Activated CD8-positive, alpha-beta T cell treated with anti-CD3 and anti-CD28 coated beads, Interleukin-2, amount 10 ng/mL, durations not matched to agents 7 days and 5 days (primary cell): Measurements from ENCODE around the gene POLR2C. TPM values are rescaled to one million over a fixed set of nuclear protein-coding genes. Genes with fewer than 3 reads are reported as not detected.
"Not testable (repeated sequence)": the region's sequence is repeated elsewhere in the genome, so short reads cannot be mapped to it uniquely, and the experiment has no call there.

ENCODE experiments used
- ATAC-seq: fragments of 150-1000 bp; cut with Tn5 transposase; one replicate; pipeline ENCODE4 v1.10.0; 2021; ENCODE audit warnings: moderate library complexity
- CTCF ChIA-PET: fragments of 350-600 bp; sonication (Branson Sonifier 250); formaldehyde crosslinking; loops from one replicate; lab custom pipeline; 2021; ENCODE audit warnings: antibody characterized with exemption; lab: Charles Lee
- POLR2A ChIA-PET: fragments of 350-600 bp; sonication (Branson Sonifier 250); formaldehyde crosslinking; loops from one replicate; lab custom pipeline; 2021; ENCODE audit warnings: antibody characterized with exemption; lab: Charles Lee
- DNase-seq: peaks from one replicate; pipeline ENCODE4 v3.0.0-alpha.2; 2020
- H3K27ac Mint-ChIP-seq: one replicate; pipeline ENCODE4 v1.8.0; 2021; ENCODE audit warnings: mild to moderate bottlenecking, mixed read lengths
- H3K27me3 Mint-ChIP-seq: one replicate; pipeline ENCODE4 v1.8.0; 2021; ENCODE audit warnings: low read depth, mixed read lengths
- H3K36me3 Mint-ChIP-seq: one replicate; pipeline ENCODE4 v1.8.0; 2021; ENCODE audit warnings: low read depth, mixed read lengths
- H3K4me1 Mint-ChIP-seq: one replicate; pipeline ENCODE4 v1.8.0; 2021; ENCODE audit warnings: low read depth, mixed read lengths
- H3K4me3 Mint-ChIP-seq: one replicate; pipeline ENCODE4 v1.8.0; 2021; ENCODE audit warnings: mild to moderate bottlenecking, mixed read lengths
- H3K9me3 Mint-ChIP-seq: one replicate; pipeline ENCODE4 v1.8.0; 2022; ENCODE audit warnings: mixed read lengths; ENCODE audit not compliant: insufficient read depth
- total RNA-seq, 2 experiments: library from RNA; stranded (reverse); gene quantifications; one replicate each; pipeline ENCODE4 v1.2.3, GENCODE V29; 2021

Gene POLR2C
- total RNA-seq, 2 experiments from 2014 or later: 57.0 to 58.3 TPM

DNA sequence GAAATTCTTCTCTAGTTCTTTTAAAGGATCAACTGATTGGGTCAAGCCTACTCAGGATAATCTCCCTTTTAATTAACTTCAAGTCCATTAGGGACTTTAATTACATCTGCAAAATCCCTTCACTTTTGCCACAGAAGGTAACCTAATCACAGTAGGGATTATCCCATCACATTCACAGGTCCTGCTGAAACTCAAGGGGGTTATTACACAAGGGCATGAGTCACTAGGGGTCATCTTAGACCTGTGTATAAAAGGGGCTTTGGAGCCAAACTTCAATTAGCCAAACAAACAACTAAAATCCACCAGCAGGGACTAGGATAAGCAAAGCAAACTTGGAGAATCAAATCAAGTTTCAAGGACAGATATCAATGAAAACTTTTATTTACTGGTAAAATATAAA lies 34.7 kb upstream of the POLR2C start:
- ChIA-PET POLR2A (no interaction called here), CTCF (no interaction called here)
- H3K27me3 Mint-ChIP-seq: no peaks in the 10 kb centered on the region
- DNase-seq: no peak
- peaks cover 38% of the 10 kb centered on the region for H3K36me3 Mint-ChIP-seq
- ATAC-seq: no peak
- no peak overlapping the region for H3K4me3 Mint-ChIP-seq
- no peaks in the 10 kb centered on the region for H3K9me3 Mint-ChIP-seq
- H3K4me1 Mint-ChIP-seq: peaks cover 2% of the 10 kb centered on the region
- H3K27ac Mint-ChIP-seq: no peak overlapping the region

DNA sequence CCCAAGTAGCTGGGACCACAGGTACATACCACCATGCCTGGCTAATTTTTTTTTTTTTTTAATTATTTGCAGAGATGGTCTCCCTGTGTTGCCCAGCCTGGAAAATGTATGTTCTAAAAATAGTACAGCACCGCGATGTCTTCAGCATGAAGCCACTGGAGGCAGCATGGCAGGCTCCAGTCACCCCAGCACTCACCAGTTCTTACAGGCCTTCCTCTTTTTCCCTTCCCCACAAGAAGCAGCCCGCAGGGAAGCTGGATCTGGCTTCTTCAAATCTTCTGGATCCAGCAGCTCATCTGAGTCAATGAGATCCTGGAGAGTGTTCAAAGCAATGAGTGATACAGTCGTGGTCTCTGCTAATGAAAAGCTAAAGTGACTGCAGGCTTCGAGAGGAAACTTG lies 31.5 kb upstream of the POLR2C start:
- Mint-ChIP-seq H3K9me3 (no peaks in the 10 kb centered on the region), H3K27me3 (no peaks in the 10 kb centered on the region), H3K4me3 (no peak overlapping the region), H3K36me3 (peaks cover 65% of the 10 kb centered on the region), H3K27ac (no peak overlapping the region), H3K4me1 (peaks cover 12% of the 10 kb centered on the region)
- POLR2A ChIA-PET: interaction anchor here (0.7 to 0.9 kb wide), 2 partner anchors 16 to 31 kb away, joined by 3 to 4 read pairs; partner anchors contain the start of genes CIAPIN1 and COQ9
- ATAC-seq (no peak), DNase-seq (no peak)
- CTCF ChIA-PET: interaction anchor here (1.0 to 3.0 kb wide), 2 partner anchors 8 to 14 kb away, joined by 3 to 14 read pairs; no protein-coding TSS in a partner anchor

DNA sequence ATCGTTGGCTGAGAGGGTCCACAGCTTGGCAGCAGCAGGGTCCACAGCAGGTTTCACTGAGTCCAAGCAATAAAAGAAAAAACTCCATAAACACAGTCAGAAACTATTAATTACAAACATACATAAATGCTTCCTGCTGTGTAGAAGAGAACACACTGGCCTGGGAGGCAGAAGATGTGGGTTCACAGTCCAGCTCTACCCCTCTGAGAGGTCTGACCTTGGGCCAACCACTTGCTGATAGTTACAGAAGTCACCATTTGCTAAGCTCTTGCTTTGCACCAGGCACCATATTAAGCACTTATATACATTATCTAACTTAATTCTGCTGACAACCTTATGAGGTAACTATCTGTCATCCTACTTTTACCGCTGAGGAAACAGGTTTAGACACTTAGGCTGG lies 30.0 kb upstream of the POLR2C start:
- ATAC-seq (no peak), DNase-seq (no peak)
- ChIA-PET CTCF (interaction anchor here (0.7 to 3.0 kb wide), 8 partner anchors 9 to 624 kb away, joined by 3 to 17 read pairs (median 4); no protein-coding TSS in a partner anchor), POLR2A (interaction anchor here (0.6 to 1.6 kb wide), 2 partner anchors 15 to 127 kb away, joined by 3 to 4 read pairs; partner anchors contain the start of genes CIAPIN1 and COQ9)
- H3K4me3 Mint-ChIP-seq: no peak overlapping the region
- H3K36me3 Mint-ChIP-seq: peaks cover 67% of the 10 kb centered on the region
- H3K9me3 Mint-ChIP-seq: no peaks in the 10 kb centered on the region
- H3K27me3 Mint-ChIP-seq: no peaks in the 10 kb centered on the region
- H3K27ac Mint-ChIP-seq: no peak overlapping the region
- H3K4me1 Mint-ChIP-seq: peaks cover 12% of the 10 kb centered on the region

DNA sequence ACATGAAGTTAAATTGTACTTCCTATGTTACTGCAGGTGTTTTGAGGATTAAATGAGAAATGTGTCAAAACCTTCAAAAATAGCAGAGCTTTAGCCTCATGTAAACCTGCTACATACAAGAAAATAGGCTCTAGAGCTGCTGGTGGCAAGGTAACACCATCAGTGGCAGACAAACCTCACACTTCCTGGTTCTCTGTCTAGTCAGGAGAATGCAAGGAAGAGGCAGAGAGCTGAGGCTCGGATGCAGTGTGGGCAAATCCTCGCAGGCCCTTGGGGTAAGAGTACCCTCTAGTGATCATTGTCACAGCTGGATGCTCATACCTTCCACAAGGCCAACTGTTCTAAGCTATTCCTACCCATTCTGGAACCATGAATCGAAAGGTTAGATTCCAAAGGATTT lies 29.5 kb upstream of the POLR2C start:
- ATAC-seq (no peak), DNase-seq (no peak)
- Mint-ChIP-seq H3K4me1 (peaks cover 12% of the 10 kb centered on the region), H3K27ac (peak overlapping the region; percentile 18), H3K9me3 (no peaks in the 10 kb centered on the region), H3K36me3 (peaks cover 69% of the 10 kb centered on the region), H3K4me3 (no peak overlapping the region), H3K27me3 (no peaks in the 10 kb centered on the region)
- ChIA-PET POLR2A (interaction anchor here (1.6 kb wide), 1 partner anchor 14 kb away, joined by 4 read pairs; the partner anchor contains the start of genes CIAPIN1 and COQ9), CTCF (interaction anchor here (0.8 to 2.3 kb wide), 8 partner anchors 8 to 134 kb away, joined by 4 to 17 read pairs (median 4); no protein-coding TSS in a partner anchor)

DNA sequence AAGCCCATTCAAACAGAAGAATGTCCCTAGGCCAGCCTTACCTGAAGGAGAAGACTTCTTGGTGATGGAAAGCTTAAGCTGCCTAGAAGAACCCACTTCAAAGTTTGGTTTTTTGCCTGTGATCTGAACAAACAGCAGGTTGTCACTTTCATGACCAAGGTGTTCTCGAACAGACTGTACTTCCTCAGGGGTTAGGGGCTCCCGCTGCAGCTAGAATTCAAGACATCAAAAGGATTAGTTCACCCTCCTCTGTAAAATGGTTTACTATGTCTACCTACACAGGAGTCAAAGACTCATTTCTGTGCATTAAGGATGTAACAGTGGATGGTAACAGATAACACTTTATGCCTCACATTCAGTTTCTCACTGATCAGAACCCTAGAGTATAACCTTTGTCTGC lies 28.5 kb upstream of the POLR2C start:
- POLR2A ChIA-PET: interaction anchor here (1.6 kb wide), 1 partner anchor 13 kb away, joined by 4 read pairs; the partner anchor contains the start of genes CIAPIN1 and COQ9
- CTCF ChIA-PET: interaction anchor here (1.0 to 2.3 kb wide), 6 partner anchors 8 to 86 kb away, joined by 4 to 17 read pairs (median 6); no protein-coding TSS in a partner anchor
- peaks cover 71% of the 10 kb centered on the region for H3K36me3 Mint-ChIP-seq
- ATAC-seq (no peak), DNase-seq (no peak)
- no peaks in the 10 kb centered on the region for H3K9me3 Mint-ChIP-seq
- peaks cover 12% of the 10 kb centered on the region for H3K4me1 Mint-ChIP-seq
- H3K27ac Mint-ChIP-seq: no peak overlapping the region
- H3K27me3 Mint-ChIP-seq: no peaks in the 10 kb centered on the region
- no peak overlapping the region for H3K4me3 Mint-ChIP-seq

GRCh38 chr16:57435838-57436237 lies 26.6 kb upstream of the POLR2C start:
- no peaks in the 10 kb centered on the region for H3K27me3 Mint-ChIP-seq
- ChIA-PET POLR2A (no interaction called here), CTCF (interaction anchor here (1.3 to 1.6 kb wide), 2 partner anchors 17 to 19 kb away, joined by 3 to 7 read pairs; no protein-coding TSS in a partner anchor)
- no peak for DNase-seq
- H3K27ac Mint-ChIP-seq: no peak overlapping the region
- peaks cover 7% of the 10 kb centered on the region for H3K9me3 Mint-ChIP-seq
- peaks cover 77% of the 10 kb centered on the region for H3K36me3 Mint-ChIP-seq
- ATAC-seq: no peak
- no peak overlapping the region for H3K4me3 Mint-ChIP-seq
- H3K4me1 Mint-ChIP-seq: peaks cover 12% of the 10 kb centered on the region

- not testable (repeated sequence) for H3K27me3 Mint-ChIP-seq, ATAC-seq, H3K4me3 Mint-ChIP-seq, H3K27ac Mint-ChIP-seq, H3K9me3 Mint-ChIP-seq, DNase-seq, H3K4me1 Mint-ChIP-seq
- H3K36me3 Mint-ChIP-seq: peaks cover 67% of the 10 kb centered on the region
- CTCF ChIA-PET: interaction anchor here (0.8 to 2.8 kb wide), 3 partner anchors 9 to 80 kb away, joined by 3 to 15 read pairs (median 8); no protein-coding TSS in a partner anchor
- POLR2A ChIA-PET: interaction anchor here (1.1 kb wide), 1 partner anchor 7 kb away, joined by 3 read pairs; the partner anchor contains the start of genes CIAPIN1 and COQ9
These were observed 22.5 kb upstream of the POLR2C start for GRCh38 chr16:57439947-57440346.

GRCh38 chr16:57440551-57440950 lies 21.9 kb upstream of the POLR2C start:
- peaks cover 64% of the 10 kb centered on the region for H3K36me3 Mint-ChIP-seq
- CTCF ChIA-PET, H3K4me3 Mint-ChIP-seq, ATAC-seq, POLR2A ChIA-PET, DNase-seq, H3K9me3 Mint-ChIP-seq, H3K27me3 Mint-ChIP-seq, H3K27ac Mint-ChIP-seq, H3K4me1 Mint-ChIP-seq: not testable (repeated sequence)

DNA sequence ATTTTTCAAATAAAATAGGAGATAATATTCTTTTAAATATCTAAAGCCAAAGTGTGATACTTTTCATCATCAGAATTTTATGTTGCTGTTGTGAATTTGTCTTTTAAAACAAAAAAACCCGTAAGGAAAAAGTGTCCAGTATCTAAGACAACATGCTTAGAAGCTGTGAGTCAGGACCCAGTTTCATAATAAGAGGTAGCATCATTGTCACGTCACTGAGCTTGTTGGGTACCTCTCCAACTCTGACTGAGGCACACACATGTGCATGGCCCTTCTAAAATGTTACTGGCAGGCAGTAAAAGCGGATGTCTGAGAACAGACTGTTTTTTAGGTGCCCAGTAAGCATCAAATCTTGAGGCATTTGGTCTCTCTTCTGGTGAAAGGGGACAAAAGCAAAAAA lies 17.8 kb upstream of the POLR2C start:
- ATAC-seq: no peak
- Mint-ChIP-seq H3K4me3 (no peak overlapping the region), H3K27me3 (no peaks in the 10 kb centered on the region), H3K36me3 (peaks cover 38% of the 10 kb centered on the region), H3K27ac (no peak overlapping the region), H3K4me1 (peaks cover 26% of the 10 kb centered on the region), H3K9me3 (peaks cover 7% of the 10 kb centered on the region)
- no peak for DNase-seq
- POLR2A ChIA-PET: interaction anchor here (0.6 to 1.1 kb wide), 2 partner anchors 28 to 74 kb away, joined by 3 read pairs; no protein-coding TSS in a partner anchor
- CTCF ChIA-PET: interaction anchor here (1.2 to 2.4 kb wide), 5 partner anchors 12 to 27 kb away, joined by 3 to 11 read pairs (median 5); partner anchors contain the start of gene POLR2C

DNA sequence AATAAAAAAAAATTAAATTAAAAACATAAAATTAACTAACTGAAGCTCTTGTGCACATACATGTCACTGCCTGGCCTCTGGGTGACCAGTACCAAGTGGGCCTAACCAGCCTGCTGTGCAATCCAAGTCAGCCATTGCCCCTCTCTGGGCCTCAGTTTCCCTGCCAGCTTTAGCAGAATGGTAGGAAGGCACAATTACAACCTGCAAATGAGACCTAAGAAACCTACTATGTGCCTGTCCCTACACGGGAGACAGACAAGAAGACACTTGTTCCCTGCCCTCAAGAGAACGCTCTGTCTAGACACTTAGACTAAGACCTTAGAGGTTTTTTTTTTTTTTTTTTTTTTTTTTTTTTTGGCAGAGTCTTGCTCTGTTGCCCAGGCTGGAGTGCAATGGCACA lies 17.0 kb upstream of the POLR2C start:
- H3K9me3 Mint-ChIP-seq: no peaks in the 10 kb centered on the region
- H3K27ac Mint-ChIP-seq: no peak overlapping the region
- ChIA-PET CTCF (interaction anchor here (0.9 to 2.4 kb wide), 5 partner anchors 10 to 28 kb away, joined by 3 to 11 read pairs (median 4); partner anchors contain the start of gene POLR2C), POLR2A (interaction anchor here (1.3 kb wide), 1 partner anchor 21 kb away, joined by 4 read pairs; no protein-coding TSS in a partner anchor)
- no peaks in the 10 kb centered on the region for H3K27me3 Mint-ChIP-seq
- DNase-seq: no peak
- H3K4me1 Mint-ChIP-seq: peaks cover 28% of the 10 kb centered on the region
- H3K36me3 Mint-ChIP-seq: peaks cover 32% of the 10 kb centered on the region
- ATAC-seq: no peak
- H3K4me3 Mint-ChIP-seq: peak overlapping the region; percentile 38

GRCh38 chr16:57446531-57447185 lies 15.8 kb upstream of the POLR2C start:
- H3K9me3 Mint-ChIP-seq: no peaks in the 10 kb centered on the region
- peak overlapping the region; percentile 92 for H3K27ac Mint-ChIP-seq
- H3K4me1 Mint-ChIP-seq: peaks cover 30% of the 10 kb centered on the region
- POLR2A ChIA-PET: interaction anchor here (0.6 to 2.3 kb wide), 20 partner anchors 7 to 201 kb away, joined by 3 to 20 read pairs (median 4); partner anchors contain the start of genes ARL2BP, DOK4 and POLR2C
- H3K4me3 Mint-ChIP-seq: peak overlapping the region; percentile 93
- H3K27me3 Mint-ChIP-seq: no peaks in the 10 kb centered on the region
- peak; percentile 32 for ATAC-seq
- peak; percentile 37 for DNase-seq
- CTCF ChIA-PET: interaction anchor here (0.9 to 4.3 kb wide), 14 partner anchors 8 to 201 kb away, joined by 3 to 38 read pairs (median 4); partner anchors contain the start of genes ADGRG5 and POLR2C
- H3K36me3 Mint-ChIP-seq: peaks cover 25% of the 10 kb centered on the region
